ENCODE measurements around the gene PABPN1L.

PABPN1L gene

GRCh38 chr16:88866151-88866920 lies at the start of gene PABPN1L:
Gene PABPN1L, minus strand, starts transcription at chr16:88866660. Its CDS starts 54 bp downstream, at chr16:88866606.
- no peak for ATAC-seq

GRCh38 chr16:88915639-88916327 lies 49.3 kb upstream of the PABPN1L start:
- no peak for ATAC-seq

- no peak for ATAC-seq
Measured at GRCh38 chr16:88914750-88915368, 48.4 kb upstream of the PABPN1L start.

GRCh38 chr16:88913870-88914269 lies 47.4 kb upstream of the PABPN1L start:
- ATAC-seq: no peak

- no peak for ATAC-seq
Measured at GRCh38 chr16:88913001-88913612, 46.6 kb upstream of the PABPN1L start.

GRCh38 chr16:88912556-88912955 lies 46.1 kb upstream of the PABPN1L start:
- no peak for ATAC-seq

- ATAC-seq: no peak
Measured at GRCh38 chr16:88911946-88912310, 45.5 kb upstream of the PABPN1L start.

- ATAC-seq: no peak
Measured at GRCh38 chr16:88911136-88911945, 44.9 kb upstream of the PABPN1L start.

- ATAC-seq: no peak
Measured at GRCh38 chr16:88910284-88911135, 44.0 kb upstream of the PABPN1L start.

GRCh38 chr16:88909431-88910210 lies 43.2 kb upstream of the PABPN1L start:
- ATAC-seq: no peak

- no peak for ATAC-seq
Measured at GRCh38 chr16:88908307-88908706, 41.8 kb upstream of the PABPN1L start.

- no peak for ATAC-seq
Measured at GRCh38 chr16:88907768-88908167, 41.3 kb upstream of the PABPN1L start.

GRCh38 chr16:88906535-88907105 lies 40.2 kb upstream of the PABPN1L start:
- no peak for ATAC-seq

- no peak for ATAC-seq
Measured at GRCh38 chr16:88906020-88906419, 39.6 kb upstream of the PABPN1L start.

GRCh38 chr16:88905563-88905962 lies 39.1 kb upstream of the PABPN1L start:
- no peak for ATAC-seq

GRCh38 chr16:88904676-88905365 lies 38.4 kb upstream of the PABPN1L start:
- ATAC-seq: no peak

- no peak for ATAC-seq
Measured at GRCh38 chr16:88903267-88903666, 36.8 kb upstream of the PABPN1L start.

- no peak for ATAC-seq
Measured at GRCh38 chr16:88902744-88903143, 36.3 kb upstream of the PABPN1L start.

GRCh38 chr16:88901718-88902337 lies 35.4 kb upstream of the PABPN1L start:
- no peak for ATAC-seq

Data from activated CD4-positive, CD25-positive, alpha-beta regulatory T cell treated with anti-CD3 and anti-CD28 coated beads, Interleukin-2, amount 50 U/mL, for 24 hours (primary cell).